HAP-1 (cell line): ENCODE data around the gene LIFR.

ENCODE experiments used
- DNase-seq, 2 experiments: peaks; one replicate each; pipeline ENCODE4 v3.0.0-alpha.2; 2016 to 2020; ENCODE audit warnings: low spot score in 2 of 2
- H3K27me3 ChIP-seq: fragments of 250-450 bp; sonication (Bioruptor Pico); 2 replicates; pipeline ENCODE4 v1.5.1; 2020; ENCODE audit warnings: low read depth, mild to moderate bottlenecking, moderate library complexity
- H3K36me3 ChIP-seq: fragments of 250-450 bp; sonication (Bioruptor Pico); replicated peaks from 2 replicates; pipeline ENCODE4 v1.5.1; 2020; ENCODE audit warnings: mild to moderate bottlenecking
- H3K4me1 ChIP-seq: fragments of 250-450 bp; sonication (Bioruptor Pico); 2 replicates; pipeline ENCODE4 v1.5.1; 2020; ENCODE audit warnings: mild to moderate bottlenecking
- H3K4me3 ChIP-seq: fragments of 250-450 bp; sonication (Bioruptor Pico); 2 replicates; pipeline ENCODE4 v1.5.1; 2020; ENCODE audit warnings: mild to moderate bottlenecking, moderate library complexity
- H3K9me3 ChIP-seq: fragments of 250-450 bp; sonication (Bioruptor Pico); 2 replicates; pipeline ENCODE4 v1.5.1; 2020; ENCODE audit warnings: mild to moderate bottlenecking, moderate library complexity
- in situ Hi-C: fragments of 300-500 bp; cut with MboI; formaldehyde crosslinking; loops from 3 replicates; pipeline ENCODE4 v1.14.3; 2020; ENCODE audit warnings: low sequenced_read_pairs, inconsistent platforms, mixed read lengths

Gene LIFR

DNA sequence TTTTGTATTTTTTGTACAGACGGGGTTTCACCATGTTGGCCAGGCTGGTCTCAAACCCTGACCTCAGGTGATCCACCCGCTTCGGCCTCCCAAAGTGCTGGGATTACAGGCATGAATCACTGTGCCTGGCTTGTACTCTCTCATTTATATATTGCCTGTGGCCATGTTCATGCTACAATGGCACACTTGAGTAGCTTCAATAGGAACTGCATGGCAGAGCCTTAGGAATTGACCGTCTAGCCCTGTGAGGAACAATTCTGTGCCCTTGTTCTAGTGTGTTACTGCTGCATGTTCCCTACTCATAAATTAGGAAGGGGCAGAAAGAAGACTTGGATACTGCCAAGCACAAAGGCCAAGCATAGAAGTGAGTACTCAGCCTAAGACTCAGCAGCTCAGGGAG, 104.2 kb downstream of the LIFR start:
- no peaks in the 10 kb centered on the region for H3K9me3 ChIP-seq
- in situ Hi-C loops = no loop called here
- H3K36me3 ChIP-seq = no peaks in the 10 kb centered on the region
- H3K4me1 ChIP-seq = no peaks in the 10 kb centered on the region
- DNase-seq = no peak
- no peaks in the 10 kb centered on the region for H3K27me3 ChIP-seq
- H3K4me3 ChIP-seq = no peak overlapping the region

DNA sequence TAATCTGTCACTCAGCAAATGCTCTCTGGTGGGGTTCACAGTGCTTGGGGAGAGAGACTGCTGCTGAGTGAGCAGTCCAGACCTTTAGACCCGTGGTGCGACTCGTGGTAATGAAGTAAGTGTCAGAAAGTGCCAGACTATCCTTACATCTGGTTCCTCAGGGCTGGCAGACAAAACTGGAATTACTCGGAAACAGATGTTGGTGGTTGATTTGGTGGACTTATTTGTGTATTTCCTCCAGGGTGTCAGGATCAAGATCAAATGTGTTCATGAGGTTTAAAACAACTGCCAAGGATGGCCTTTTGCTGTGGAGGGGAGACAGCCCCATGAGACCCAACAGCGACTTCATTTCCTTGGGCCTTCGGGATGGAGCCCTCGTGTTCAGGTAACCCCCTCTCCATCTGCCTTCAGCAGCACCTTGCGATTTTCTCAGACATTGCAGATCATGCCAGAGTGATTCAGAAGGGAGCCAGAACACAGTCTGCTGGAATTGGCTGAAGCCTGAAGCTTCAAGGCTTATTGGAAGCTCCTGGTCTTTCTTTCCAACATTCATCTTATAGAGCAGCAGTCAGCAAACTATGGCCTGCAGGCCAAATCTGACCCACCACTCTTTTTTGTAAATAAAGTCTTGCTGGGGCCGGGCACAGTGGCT, 105.2 kb downstream of the LIFR start:
- no peaks in the 10 kb centered on the region for H3K4me1 ChIP-seq
- no peaks in the 10 kb centered on the region for H3K36me3 ChIP-seq
- H3K27me3 ChIP-seq = no peaks in the 10 kb centered on the region
- in situ Hi-C loops = no loop called here
- no peak for DNase-seq
- H3K9me3 ChIP-seq = no peaks in the 10 kb centered on the region
- H3K4me3 ChIP-seq = no peak overlapping the region

DNA sequence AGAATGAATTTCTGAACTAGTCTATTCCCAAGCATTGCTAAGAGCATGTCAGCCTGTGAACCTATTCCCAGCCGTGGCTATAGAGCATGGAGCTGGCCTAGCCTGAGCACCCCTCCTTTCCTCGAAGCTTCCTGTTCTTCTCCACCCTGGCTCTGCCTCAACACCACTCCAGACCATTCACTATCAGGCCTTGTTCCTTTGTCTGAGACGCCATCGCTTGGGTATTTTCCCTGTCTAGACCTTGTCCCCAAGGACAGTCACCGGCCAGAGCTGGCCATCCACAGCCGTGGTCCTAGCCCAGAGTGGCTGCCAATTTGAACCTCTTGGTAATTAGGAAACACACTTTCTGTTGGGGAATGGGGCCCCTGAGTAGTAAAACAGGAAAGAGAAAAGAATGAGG, 105.8 kb downstream of the LIFR start:
- H3K36me3 ChIP-seq = no peaks in the 10 kb centered on the region
- in situ Hi-C loops = no loop called here
- no peaks in the 10 kb centered on the region for H3K27me3 ChIP-seq
- no peaks in the 10 kb centered on the region for H3K4me1 ChIP-seq
- no peak overlapping the region for H3K4me3 ChIP-seq
- H3K9me3 ChIP-seq = no peaks in the 10 kb centered on the region
- DNase-seq = no peak

DNA sequence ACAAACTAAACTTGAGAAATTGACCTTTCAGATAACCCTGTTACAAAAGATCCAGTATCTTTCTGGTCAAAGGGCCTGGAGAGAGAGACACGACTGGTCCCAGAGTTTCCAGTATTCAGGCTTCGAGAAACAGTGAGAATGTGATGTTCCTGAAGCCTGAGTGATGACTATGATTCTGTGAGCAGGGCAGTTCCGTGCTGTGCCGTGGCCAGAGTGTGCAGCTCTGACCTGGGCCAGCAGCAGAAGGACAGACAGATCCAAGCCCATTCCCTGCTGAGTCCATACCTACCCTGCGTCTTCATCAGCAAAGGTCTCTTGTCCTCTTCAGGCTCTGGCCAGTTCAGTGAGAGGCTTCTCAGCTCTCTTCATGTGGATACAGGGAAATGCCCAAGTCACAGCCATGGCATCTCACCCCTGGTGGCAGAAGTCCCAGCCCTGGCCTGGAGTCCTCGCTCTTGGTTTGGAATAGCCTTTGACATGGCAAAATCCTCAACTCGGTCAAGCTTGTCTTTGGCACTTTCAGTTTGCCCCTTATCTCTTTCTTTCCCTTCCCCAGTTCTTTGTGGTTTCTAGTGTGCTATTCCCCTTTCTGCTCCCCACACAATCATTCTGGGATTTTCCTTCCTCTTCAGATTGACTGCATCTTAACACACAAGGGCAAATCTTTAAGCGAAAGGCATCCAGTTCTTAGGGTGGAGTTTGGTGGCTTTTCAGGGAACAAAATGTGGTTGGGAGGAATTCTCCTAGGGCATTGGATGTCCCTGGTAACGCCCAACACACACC, 107.7 kb downstream of the LIFR start:
- no peaks in the 10 kb centered on the region for H3K27me3 ChIP-seq
- no peaks in the 10 kb centered on the region for H3K4me1 ChIP-seq
- in situ Hi-C loops = no loop called here
- H3K36me3 ChIP-seq = no peaks in the 10 kb centered on the region
- H3K9me3 ChIP-seq = no peaks in the 10 kb centered on the region
- DNase-seq = no peak
- no peak overlapping the region for H3K4me3 ChIP-seq

DNA sequence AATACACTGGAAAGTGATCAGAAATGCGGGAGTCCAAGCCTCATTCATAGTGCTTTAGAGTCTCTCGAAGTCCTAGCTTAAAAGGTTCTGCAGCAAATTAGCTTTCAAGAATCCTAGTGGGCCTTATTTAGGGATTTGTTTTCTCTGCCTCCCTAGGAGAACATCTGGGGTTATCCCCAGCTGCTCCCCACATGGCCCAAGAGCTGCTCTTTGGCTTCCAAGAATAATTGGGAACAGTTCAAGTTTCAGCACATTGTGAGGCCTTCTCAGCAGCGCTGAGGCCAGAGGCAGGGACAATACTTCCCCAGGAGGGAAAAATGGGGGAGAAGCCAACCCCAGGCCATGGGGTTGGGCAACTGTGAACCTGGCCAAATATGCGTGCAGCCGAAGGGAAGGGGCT, 108.7 kb downstream of the LIFR start:
- H3K36me3 ChIP-seq = no peaks in the 10 kb centered on the region
- no peaks in the 10 kb centered on the region for H3K9me3 ChIP-seq
- H3K27me3 ChIP-seq = no peaks in the 10 kb centered on the region
- DNase-seq = no peak
- H3K4me1 ChIP-seq = no peaks in the 10 kb centered on the region
- in situ Hi-C loops = no loop called here
- no peak overlapping the region for H3K4me3 ChIP-seq

DNA sequence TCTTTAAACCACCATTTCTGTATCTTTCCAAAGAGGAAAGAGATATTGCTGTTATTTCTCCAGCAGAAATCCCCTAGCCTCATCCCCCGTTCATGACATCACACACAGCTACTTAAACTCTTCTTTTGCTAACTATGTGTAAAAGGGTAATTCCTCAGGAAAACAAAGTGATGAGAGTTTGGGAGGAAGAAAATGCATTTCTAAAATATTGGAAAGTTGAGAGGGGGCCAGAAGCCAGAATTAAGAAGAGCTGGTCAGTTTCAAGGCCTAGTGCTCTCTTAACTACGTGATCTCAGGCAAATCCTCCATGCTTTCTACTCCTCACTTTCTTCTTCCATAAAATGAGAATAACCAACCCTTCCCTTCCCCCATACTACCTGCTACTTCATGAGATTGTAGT, 109.4 kb downstream of the LIFR start:
- H3K36me3 ChIP-seq = no peaks in the 10 kb centered on the region
- H3K27me3 ChIP-seq = no peaks in the 10 kb centered on the region
- no peaks in the 10 kb centered on the region for H3K4me1 ChIP-seq
- H3K4me3 ChIP-seq = no peak overlapping the region
- no peak for DNase-seq
- in situ Hi-C loops = no loop called here
- no peaks in the 10 kb centered on the region for H3K9me3 ChIP-seq

DNA sequence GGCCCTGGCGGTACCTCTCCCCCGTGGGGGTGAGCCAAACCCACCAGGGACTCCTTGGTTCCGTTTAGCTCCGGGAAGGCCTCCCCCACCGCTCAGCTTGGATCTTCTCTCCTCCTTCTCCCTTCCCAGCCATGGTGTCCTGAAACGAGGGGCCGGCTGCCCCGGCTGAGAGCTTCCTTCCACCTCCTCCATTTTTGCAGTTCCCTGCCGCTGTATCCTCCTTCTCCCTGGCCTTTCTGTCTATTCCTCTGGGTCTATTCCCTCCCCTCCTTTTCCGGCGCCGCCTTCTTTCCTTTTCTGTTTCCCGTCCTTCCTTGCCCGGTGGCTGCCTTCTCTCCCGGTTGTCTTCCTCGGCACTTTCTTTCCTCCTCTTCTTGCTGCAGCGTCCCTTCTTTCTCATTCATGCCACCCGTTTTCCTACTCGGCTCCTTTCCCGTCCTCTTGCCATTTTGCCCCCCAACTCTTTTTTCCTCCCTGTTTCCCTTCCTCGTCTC, 110.4 kb downstream of the LIFR start:
- no peak for DNase-seq
- in situ Hi-C loops = no loop called here
- H3K36me3 ChIP-seq = no peaks in the 10 kb centered on the region
- no peak overlapping the region for H3K4me3 ChIP-seq
- H3K4me1 ChIP-seq = no peaks in the 10 kb centered on the region
- no peaks in the 10 kb centered on the region for H3K27me3 ChIP-seq
- H3K9me3 ChIP-seq = no peaks in the 10 kb centered on the region

DNA sequence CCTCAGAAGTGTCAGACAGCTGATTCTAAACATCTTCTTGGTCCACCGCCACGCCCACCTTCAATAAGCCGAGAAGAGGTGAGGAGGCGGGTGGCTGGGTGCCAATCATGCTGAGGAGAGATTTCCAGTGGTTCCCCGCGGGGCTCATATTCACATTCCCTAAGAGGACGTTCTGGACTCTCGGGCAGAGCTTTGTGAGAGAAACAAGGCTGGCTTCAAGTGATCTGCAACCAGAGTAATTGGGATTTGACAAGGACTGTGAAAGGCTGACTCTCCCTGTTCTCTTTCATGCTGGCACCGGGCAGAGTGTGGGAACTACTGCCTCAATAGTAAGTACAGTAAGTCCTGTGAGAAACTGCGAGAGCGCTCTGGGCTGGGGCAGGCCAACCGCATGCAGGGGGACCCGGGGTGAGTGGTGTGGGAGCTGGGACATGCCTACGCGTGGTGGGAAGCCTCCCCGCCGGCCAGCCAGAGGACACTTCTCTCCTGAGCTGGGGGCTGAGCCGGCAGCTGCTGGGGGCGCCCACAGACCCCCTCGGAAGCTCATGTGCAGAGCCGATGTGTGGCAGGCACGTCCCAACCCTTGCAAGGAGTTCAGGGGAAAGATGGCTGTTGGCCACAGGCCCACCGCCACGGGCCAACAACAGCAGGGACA, 110.9 kb downstream of the LIFR start:
- no peak overlapping the region for H3K4me3 ChIP-seq
- H3K27me3 ChIP-seq = no peaks in the 10 kb centered on the region
- in situ Hi-C loops = no loop called here
- no peaks in the 10 kb centered on the region for H3K4me1 ChIP-seq
- H3K9me3 ChIP-seq = no peaks in the 10 kb centered on the region
- peak in 1 of 2 experiments; percentile 26 for DNase-seq
- no peaks in the 10 kb centered on the region for H3K36me3 ChIP-seq

DNA sequence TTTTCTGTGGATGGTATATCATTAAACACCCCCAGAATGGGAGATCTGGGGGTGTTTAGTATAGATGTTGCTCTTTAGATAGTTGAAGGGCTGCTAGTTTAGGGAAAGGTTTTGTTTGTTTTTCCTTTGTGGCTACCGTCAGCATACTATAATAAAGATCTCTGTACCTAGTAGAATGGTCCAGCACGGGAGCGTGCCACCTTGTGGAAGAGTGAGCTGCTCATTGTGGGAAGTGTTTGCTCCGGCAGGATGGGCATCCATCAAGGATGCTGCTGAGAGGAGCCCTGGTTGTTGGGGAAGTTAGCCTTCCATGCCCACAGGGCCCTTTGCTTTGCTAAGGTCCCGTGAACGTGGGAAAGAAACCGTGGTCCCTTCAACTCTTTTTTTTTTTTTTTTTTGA, 113.1 kb downstream of the LIFR start:
- in situ Hi-C loops = no loop called here
- no peaks in the 10 kb centered on the region for H3K27me3 ChIP-seq
- no peak overlapping the region for H3K4me3 ChIP-seq
- H3K4me1 ChIP-seq = no peaks in the 10 kb centered on the region
- no peaks in the 10 kb centered on the region for H3K9me3 ChIP-seq
- DNase-seq = no peak
- H3K36me3 ChIP-seq = no peaks in the 10 kb centered on the region

DNA sequence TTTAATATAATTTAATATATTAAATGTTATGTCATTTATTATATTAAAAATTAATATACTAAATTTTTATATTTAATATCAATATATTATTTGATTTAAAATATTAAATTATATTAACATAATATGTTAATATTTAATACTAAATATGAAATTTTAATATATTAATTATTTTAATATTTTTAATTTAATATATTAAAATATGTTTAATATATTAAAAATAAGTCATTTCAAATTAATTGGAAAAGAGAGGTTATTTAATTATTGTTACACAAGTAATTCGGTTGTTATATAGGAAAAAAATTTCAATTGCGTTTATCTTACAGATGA, 114.2 kb downstream of the LIFR start:
- Histone ChIP-seq H3K9me3 (no peaks in the 10 kb centered on the region), H3K36me3 (no peaks in the 10 kb centered on the region), H3K4me1 (no peaks in the 10 kb centered on the region), H3K4me3 (no peak overlapping the region), H3K27me3 (no peaks in the 10 kb centered on the region)
- in situ Hi-C loops = no loop called here
- DNase-seq = no peak

DNA sequence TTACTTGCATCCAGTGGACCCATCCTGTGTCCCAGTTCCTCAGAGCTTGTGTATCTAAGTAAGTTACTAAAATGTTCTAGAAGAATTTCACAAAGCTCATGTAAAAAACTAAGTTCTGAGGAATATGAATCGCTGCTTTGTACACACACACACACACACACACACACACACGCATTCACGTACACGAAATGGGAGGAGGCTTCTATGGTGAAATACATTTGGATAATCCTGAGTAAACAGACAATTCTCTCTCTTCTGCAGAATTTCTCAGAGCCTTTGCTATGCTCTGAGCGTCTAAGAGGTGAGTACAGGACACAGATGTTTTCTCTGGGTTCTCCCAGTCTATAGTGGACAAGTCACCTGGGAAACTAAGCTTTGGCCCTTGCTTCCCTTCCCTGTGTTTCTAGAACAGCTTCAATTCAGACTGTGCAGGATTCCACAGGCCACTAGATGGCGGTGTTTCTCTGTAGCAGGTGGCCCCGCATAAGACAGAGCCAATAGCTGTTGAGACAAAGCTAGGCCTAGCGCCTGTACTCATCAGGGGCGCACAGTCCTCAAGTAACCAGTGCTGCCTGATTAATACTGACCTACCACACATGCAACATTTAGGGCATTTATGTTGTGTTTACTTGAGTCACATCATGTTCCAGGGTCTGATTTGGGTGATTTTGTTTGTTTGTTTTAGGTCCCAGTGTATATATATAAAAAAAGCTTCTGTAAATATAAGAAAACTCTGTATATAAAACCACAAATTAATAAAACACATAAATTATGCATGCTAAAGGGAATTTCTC, 114.8 kb downstream of the LIFR start:
- Histone ChIP-seq H3K4me1 (no peaks in the 10 kb centered on the region), H3K9me3 (no peaks in the 10 kb centered on the region), H3K4me3 (no peak overlapping the region), H3K27me3 (no peaks in the 10 kb centered on the region), H3K36me3 (no peaks in the 10 kb centered on the region)
- peak; percentile 86 to 90 for DNase-seq
- in situ Hi-C loops = no loop called here

DNA sequence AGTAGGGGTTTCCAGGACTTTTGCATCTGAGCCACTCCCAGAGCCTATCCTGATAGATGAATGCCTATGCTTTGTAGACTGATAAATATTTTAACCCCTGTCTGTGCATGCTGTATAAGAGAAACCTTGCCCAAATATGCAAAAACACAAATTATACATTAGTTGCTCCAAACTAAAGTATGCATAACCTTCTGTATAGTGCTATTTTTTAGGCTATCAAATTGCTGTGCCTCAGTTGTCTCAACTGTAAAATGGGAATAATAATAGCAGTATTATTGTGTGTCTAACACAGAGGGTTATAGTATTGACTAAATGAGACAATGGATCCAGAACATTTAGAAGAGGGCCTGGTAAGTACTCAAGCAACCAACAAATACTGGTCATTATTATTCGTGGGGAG, 117.7 kb downstream of the LIFR start:
- in situ Hi-C loops = loop anchor here (5.0 kb wide), 1 partner anchor 369 kb away; no protein-coding TSS in a partner anchor
- Histone ChIP-seq H3K36me3 (no peaks in the 10 kb centered on the region), H3K4me1 (no peaks in the 10 kb centered on the region), H3K27me3 (peaks cover 2% of the 10 kb centered on the region; the same call in 1 of the 2 replicates), H3K9me3 (no peaks in the 10 kb centered on the region), H3K4me3 (no peak overlapping the region)
- DNase-seq = no peak

DNA sequence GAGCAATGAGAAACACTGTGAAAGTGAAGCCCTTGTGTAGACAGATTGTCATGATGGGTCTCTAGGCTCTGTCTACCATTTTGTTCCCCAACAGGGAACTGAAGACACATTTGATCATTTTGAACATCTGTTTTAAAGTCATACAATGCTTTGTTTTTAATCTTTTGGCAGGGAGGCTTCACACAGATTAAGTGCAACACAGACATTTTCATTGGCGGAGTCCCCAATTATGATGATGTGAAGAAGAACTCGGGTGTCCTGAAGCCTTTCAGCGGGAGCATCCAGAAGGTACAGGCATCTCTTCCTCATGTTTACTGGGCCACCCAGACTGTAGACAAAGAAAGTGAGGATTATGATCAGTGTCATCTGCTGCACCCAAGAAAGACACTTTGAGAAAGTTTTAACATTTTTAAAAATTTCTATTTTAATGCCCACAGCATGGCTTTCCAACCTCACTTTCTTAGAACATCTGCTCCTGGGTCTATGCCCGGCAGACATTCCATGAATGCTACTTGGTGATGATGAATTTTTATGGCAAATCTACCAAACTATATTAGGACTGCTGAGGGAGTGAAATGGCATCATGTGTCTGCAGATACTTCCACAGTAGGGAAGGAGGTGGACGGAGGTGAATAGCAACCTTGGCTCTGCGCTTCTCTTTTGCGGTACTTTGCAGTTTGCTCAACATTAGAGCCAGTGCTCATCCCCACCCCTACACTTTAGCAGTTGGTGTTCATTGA, 121.3 kb downstream of the LIFR start:
- H3K4me3 ChIP-seq = no peak overlapping the region
- DNase-seq = no peak
- no peaks in the 10 kb centered on the region for H3K4me1 ChIP-seq
- in situ Hi-C loops = loop anchor here (5.0 kb wide), 1 partner anchor 372 kb away; no protein-coding TSS in a partner anchor
- peaks cover 2% of the 10 kb centered on the region; the same call in 1 of the 2 replicates for H3K27me3 ChIP-seq
- H3K9me3 ChIP-seq = no peaks in the 10 kb centered on the region
- H3K36me3 ChIP-seq = no peaks in the 10 kb centered on the region
